OCI-LY3 (cell line): ENCODE measurements around the gene EMC6.
A peak's percentile ranks its signal among the peaks of the same experiment; 100 is the strongest.

ENCODE experiments used
- H2AFZ ChIP-seq: fragments of 200-600, 300-600 bp; shearing (Covaris generic); 2 replicates; pipeline ENCODE4 v1.6.0; 2014; ENCODE audit warnings: antibody characterized with exemption, low read depth, low read length
- H3K27ac ChIP-seq: fragments of 200-600, 300-600 bp; sonication (generic); 2 replicates; pipeline ENCODE4 v1.5.1; 2014; ENCODE audit warnings: mild to moderate bottlenecking, low read length, moderate library complexity, mixed read lengths
- H3K27me3 ChIP-seq: fragments of 200-600, 300-600 bp; sonication (generic); 2 replicates; pipeline ENCODE4 v1.6.1; 2014; ENCODE audit warnings: low read depth, low read length, mixed read lengths
- H3K36me3 ChIP-seq: fragments of 200-600, 300-600 bp; sonication (generic); replicated peaks from 2 replicates; pipeline ENCODE3; 2014; ENCODE audit warnings: low read depth, low read length, mixed read lengths
- H3K4me1 ChIP-seq: fragments of 300-600, 200-600 bp; sonication (generic); 2 replicates; pipeline ENCODE4 v1.6.1; 2014; ENCODE audit warnings: low read length, mixed read lengths
- H3K4me2 ChIP-seq: fragments of 200-600, 300-600 bp; sonication (generic); 2 replicates; pipeline ENCODE4 v1.6.1; 2014; ENCODE audit warnings: low read length, mixed read lengths
- H3K4me3 ChIP-seq: fragments of 300-600, 200-600 bp; sonication (generic); 2 replicates; pipeline ENCODE4 v1.5.1; 2014; ENCODE audit warnings: antibody characterized with exemption, mild to moderate bottlenecking, low read length, moderate library complexity
- H3K79me2 ChIP-seq: fragments of 300-600, 200-600 bp; shearing (Covaris generic); 2 replicates; pipeline ENCODE4 v1.6.1; 2014; ENCODE audit warnings: mild to moderate bottlenecking, low read length, mixed read lengths
- H3K9ac ChIP-seq: fragments of 300-600, 200-600 bp; shearing (Covaris generic); 2 replicates; pipeline ENCODE4 v1.6.0; 2014; ENCODE audit warnings: mild to moderate bottlenecking, low read length, moderate library complexity
- H3K9me3 ChIP-seq: fragments of 200-600, 300-600 bp; shearing (Covaris generic); 2 replicates; pipeline ENCODE4 v1.6.1; 2014; ENCODE audit warnings: low read length, mixed read lengths; ENCODE audit not compliant: insufficient read depth
- H4K20me1 ChIP-seq: fragments of 200-600, 300-600 bp; sonication (generic); 2 replicates; pipeline ENCODE4 v1.6.1; 2016; ENCODE audit warnings: low read length, mixed read lengths; ENCODE audit not compliant: insufficient read depth
- EZH2phosphoT487 ChIP-seq: fragments of 200-600 bp; shearing (Covaris generic); IDR thresholded peaks from 2 replicates; pipeline ENCODE4 v1.6.1; 2018; ENCODE audit warnings: antibody characterized with exemption, mixed run types, low read depth
- TF ChIP-seq, protein P1 (sequence below): fragments of 200-600, 300-600 bp; sonication (generic); IDR thresholded peaks from 2 replicates; pipeline ENCODE4 v1.5.1; 2014; ENCODE audit warnings: antibody characterized with exemption, low read length, low read depth

The EMC6 gene

DNA sequence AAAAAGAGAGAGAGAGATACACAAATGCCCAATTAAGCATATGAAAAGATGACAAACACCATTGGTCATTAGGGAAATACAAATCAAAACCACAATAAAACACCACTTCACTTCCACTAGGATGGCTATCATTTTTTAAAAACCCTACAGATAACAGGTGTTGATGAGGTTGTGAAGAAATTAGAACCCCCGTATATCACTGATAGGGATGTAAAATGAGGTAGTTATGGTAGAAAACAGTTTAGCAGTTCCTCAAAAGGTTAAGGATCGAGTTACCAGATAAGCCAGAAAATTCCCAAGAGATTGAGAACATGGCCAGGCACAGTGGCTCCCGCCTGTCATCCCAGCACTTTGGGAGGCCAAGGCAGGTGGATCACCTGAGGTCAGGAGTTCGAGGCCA lies 24.5 kb downstream of the EMC6 start:
- peaks cover 44% of the 10 kb centered on the region for H3K4me1 ChIP-seq
- no peak overlapping the region for H3K27ac ChIP-seq

GRCh38 chr17:3693829-3694231 lies 25.2 kb downstream of the EMC6 start:
- H2AFZ ChIP-seq, result no peak overlapping the region
- TF ChIP-seq, protein P1, sequence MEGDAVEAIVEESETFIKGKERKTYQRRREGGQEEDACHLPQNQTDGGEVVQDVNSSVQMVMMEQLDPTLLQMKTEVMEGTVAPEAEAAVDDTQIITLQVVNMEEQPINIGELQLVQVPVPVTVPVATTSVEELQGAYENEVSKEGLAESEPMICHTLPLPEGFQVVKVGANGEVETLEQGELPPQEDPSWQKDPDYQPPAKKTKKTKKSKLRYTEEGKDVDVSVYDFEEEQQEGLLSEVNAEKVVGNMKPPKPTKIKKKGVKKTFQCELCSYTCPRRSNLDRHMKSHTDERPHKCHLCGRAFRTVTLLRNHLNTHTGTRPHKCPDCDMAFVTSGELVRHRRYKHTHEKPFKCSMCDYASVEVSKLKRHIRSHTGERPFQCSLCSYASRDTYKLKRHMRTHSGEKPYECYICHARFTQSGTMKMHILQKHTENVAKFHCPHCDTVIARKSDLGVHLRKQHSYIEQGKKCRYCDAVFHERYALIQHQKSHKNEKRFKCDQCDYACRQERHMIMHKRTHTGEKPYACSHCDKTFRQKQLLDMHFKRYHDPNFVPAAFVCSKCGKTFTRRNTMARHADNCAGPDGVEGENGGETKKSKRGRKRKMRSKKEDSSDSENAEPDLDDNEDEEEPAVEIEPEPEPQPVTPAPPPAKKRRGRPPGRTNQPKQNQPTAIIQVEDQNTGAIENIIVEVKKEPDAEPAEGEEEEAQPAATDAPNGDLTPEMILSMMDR, result no peak
- no peak for TF ChIP-seq EZH2phosphoT487
- no peaks in the 10 kb centered on the region for H3K27me3 ChIP-seq
- no peaks in the 10 kb centered on the region for H3K9me3 ChIP-seq
- peak overlapping the region; percentile 89 for H3K4me2 ChIP-seq
- H3K27ac ChIP-seq, result peak overlapping the region; percentile 80
- H3K36me3 ChIP-seq, result peaks cover 19% of the 10 kb centered on the region
- peak overlapping the region; percentile 93; the same call in 1 of the 2 replicates for H3K9ac ChIP-seq
- H3K4me1 ChIP-seq, result peaks cover 37% of the 10 kb centered on the region
- peaks cover 53% of the 10 kb centered on the region for H3K79me2 ChIP-seq
- H3K4me3 ChIP-seq, result peak overlapping the region; percentile 98
- H4K20me1 ChIP-seq, result peaks cover 43% of the 10 kb centered on the region

More for the DNA sequence above, 24.5 kb downstream of the EMC6 start:
- no peak overlapping the region for H2AFZ ChIP-seq
- peak overlapping the region; percentile 44 for H3K4me2 ChIP-seq
- no peaks in the 10 kb centered on the region for H3K27me3 ChIP-seq
- H3K9ac ChIP-seq, result no peak overlapping the region
- TF ChIP-seq EZH2phosphoT487, result no peak
- TF ChIP-seq, protein P1, result no peak
- H3K9me3 ChIP-seq, result no peaks in the 10 kb centered on the region
- H3K4me3 ChIP-seq, result peak overlapping the region; percentile 31; the same call in 1 of the 2 replicates
- peaks cover 50% of the 10 kb centered on the region for H4K20me1 ChIP-seq
- peaks cover 53% of the 10 kb centered on the region for H3K79me2 ChIP-seq
- peaks cover 21% of the 10 kb centered on the region for H3K36me3 ChIP-seq

DNA sequence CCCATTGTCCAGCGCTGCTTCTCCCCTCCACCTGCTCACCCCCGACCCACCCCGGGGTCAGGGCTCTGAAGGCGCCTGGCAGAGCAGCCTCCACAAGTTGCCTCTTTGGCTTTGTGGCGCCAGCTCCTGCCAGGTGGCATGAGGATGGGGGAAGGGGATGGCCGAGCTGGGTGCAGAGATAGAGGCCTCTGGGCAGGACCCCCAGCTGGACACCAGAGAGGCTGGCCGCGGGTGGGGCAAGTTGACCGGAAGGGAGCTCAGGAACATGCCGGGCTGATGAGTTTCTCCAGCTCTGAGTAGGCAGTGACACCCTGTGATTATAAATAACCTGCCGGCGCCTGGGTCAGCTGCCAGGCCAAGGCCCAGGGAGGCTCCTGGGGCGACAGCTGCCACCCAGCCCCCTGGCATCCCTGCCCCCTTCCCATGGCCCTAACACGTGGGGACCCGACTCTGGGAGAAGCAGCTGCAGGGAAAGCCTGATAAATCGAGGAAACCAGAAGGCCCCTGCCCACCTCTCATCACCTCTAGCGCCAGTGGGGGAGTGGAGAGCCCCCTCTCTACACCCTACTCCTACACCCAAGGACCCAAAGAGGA lies 26.6 kb downstream of the EMC6 start:
- Histone ChIP-seq H3K4me1 (peaks cover 31% of the 10 kb centered on the region), H2AFZ (no peak overlapping the region), H3K79me2 (peaks cover 53% of the 10 kb centered on the region), H3K9ac (peak overlapping the region; percentile 93), H3K4me3 (peak overlapping the region; percentile 98), H3K36me3 (peaks cover 13% of the 10 kb centered on the region), H3K27me3 (no peaks in the 10 kb centered on the region), H3K27ac (peak overlapping the region; percentile 80), H3K9me3 (no peaks in the 10 kb centered on the region), H3K4me2 (peak overlapping the region; percentile 89), H4K20me1 (peaks cover 32% of the 10 kb centered on the region)
- TF ChIP-seq, protein P1, result no peak
- TF ChIP-seq EZH2phosphoT487, result no peak

DNA sequence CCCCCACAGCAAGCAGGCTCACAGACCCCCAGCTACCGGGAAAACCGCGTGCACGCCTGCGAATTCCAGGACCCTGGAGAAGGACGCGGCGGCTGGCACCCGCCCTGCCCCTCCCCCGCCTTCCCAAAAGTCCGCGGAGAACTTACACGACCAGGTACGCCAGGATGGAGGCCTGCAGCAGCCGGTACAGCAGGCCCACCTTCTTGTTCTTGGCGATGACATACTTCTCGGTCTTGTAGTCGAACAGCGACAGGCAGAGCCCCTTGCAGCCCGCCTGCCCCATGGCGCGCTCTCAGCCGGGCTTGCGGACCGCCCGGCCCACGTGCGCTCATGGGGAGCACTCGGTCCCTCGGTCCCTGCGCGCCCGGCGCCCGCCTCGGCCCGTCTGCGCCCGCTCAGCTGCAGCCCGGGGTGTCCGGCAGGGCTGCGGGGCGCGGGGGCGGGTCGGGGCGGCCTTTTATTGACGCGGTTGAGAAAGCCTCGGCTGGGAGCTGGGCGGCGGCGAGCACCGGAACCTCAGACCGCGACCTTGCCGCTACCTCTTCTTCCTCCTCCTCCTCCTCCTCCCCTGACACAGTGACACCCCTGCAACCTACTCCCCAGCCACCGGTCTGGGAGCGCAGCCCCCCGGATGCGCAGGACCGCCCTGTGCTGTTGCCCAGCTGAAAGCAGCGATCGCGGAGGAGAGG lies 27.3 kb downstream of the EMC6 start, which contains the start of gene P2RX5:
Gene P2RX5, minus strand, starts transcription at position 433 of the 689 bp plus-strand sequence. Its CDS starts 150 bp downstream, at position 283.
- H4K20me1 ChIP-seq, result peaks cover 26% of the 10 kb centered on the region
- peaks cover 50% of the 10 kb centered on the region for H3K79me2 ChIP-seq

More for the DNA sequence above, 27.3 kb downstream of the EMC6 start, which contains the start of gene P2RX5:
- peaks cover 31% of the 10 kb centered on the region for H3K4me1 ChIP-seq
- H3K4me2 ChIP-seq, result peak within 1 kb of the TSS; percentile 89
- no peaks in the 10 kb centered on the region for H3K9me3 ChIP-seq
- peaks cover 7% of the 10 kb centered on the region for H3K36me3 ChIP-seq
- TF ChIP-seq, protein P1, result no peak
- no peak for TF ChIP-seq EZH2phosphoT487
- no peak within 1 kb of the TSS for H2AFZ ChIP-seq
- H3K9ac ChIP-seq, result peak within 1 kb of the TSS; percentile 93
- peak within 1 kb of the TSS; percentile 98 for H3K4me3 ChIP-seq
- H3K27ac ChIP-seq, result peak within 1 kb of the TSS; percentile 80
- H3K27me3 ChIP-seq, result no peaks in the 10 kb centered on the region
